ENCODE measurements around the gene UIMC1. TPM values are rescaled to one million over a fixed set of nuclear protein-coding genes. Genes with fewer than 3 reads are reported as not detected.

The UIMC1 gene
- total and polyA plus RNA-seq, 2 donors from 2014 or later, result 16.2 to 37.9 TPM

DNA sequence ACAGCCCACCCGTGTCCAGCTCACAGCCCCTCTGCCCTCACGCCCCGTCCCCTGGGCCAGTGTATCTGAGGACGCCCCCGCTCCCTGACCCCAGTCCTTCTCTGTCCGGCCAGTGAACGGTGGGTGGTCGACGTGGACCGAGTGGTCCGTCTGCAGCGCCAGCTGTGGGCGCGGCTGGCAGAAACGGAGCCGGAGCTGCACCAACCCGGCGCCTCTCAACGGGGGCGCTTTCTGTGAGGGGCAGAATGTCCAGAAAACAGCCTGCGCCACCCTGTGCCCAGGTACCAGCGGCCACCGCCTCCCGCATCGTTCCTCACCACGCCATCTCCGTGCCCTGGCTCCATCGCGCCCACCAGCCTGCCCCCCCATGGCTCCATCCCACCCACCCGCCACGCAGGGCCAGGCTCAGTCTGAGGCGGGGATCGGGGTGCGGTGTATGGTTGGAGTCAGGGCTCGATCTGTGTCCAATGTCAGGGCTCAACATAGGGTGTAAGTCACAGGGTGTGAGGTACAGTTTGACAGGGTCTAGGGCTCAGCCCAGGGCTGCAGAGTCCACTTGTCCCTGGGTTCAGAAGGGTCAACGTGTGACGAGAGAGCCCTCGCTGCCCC lies 137.0 kb downstream of the UIMC1 start:
- Histone ChIP-seq H3K4me1 (ENCODE audit: control insufficient read depth in 2 of 3, insufficient read depth in 2 of 3, low read depth in 1 of 3, low read length in 3 of 3) (no peaks in the 10 kb centered on the region), H3K36me3 (ENCODE audit: control insufficient read depth in 2 of 3, insufficient read depth in 3 of 3, low read length in 3 of 3) (no peaks in the 10 kb centered on the region), H3K4me3 (ENCODE audit: low read length in 3 of 3) (no peak overlapping the region), H3K27me3 (ENCODE audit: control insufficient read depth, insufficient read depth, low read length) (no peaks in the 10 kb centered on the region), H3K27ac (ENCODE audit: low read depth in 2 of 2, low read length in 2 of 2) (no peak overlapping the region), H3K9ac (ENCODE audit: low read length in 3 of 3) (no peak overlapping the region), H3K9me3 (ENCODE audit: control insufficient read depth in 2 of 3, insufficient read depth in 1 of 3, low read length in 3 of 3) (no peaks in the 10 kb centered on the region)
- DNase-seq (no peak), FAIRE-seq (no peak)
- intact Hi-C loops (cut with DNase I), result no loop called here
- TF ChIP-seq, protein P1, sequence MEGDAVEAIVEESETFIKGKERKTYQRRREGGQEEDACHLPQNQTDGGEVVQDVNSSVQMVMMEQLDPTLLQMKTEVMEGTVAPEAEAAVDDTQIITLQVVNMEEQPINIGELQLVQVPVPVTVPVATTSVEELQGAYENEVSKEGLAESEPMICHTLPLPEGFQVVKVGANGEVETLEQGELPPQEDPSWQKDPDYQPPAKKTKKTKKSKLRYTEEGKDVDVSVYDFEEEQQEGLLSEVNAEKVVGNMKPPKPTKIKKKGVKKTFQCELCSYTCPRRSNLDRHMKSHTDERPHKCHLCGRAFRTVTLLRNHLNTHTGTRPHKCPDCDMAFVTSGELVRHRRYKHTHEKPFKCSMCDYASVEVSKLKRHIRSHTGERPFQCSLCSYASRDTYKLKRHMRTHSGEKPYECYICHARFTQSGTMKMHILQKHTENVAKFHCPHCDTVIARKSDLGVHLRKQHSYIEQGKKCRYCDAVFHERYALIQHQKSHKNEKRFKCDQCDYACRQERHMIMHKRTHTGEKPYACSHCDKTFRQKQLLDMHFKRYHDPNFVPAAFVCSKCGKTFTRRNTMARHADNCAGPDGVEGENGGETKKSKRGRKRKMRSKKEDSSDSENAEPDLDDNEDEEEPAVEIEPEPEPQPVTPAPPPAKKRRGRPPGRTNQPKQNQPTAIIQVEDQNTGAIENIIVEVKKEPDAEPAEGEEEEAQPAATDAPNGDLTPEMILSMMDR (IDR thresholded peaks at IDR 0.05; ENCODE audit: borderline replicate concordance, extremely low read depth, insufficient read depth), result no peak

DNA sequence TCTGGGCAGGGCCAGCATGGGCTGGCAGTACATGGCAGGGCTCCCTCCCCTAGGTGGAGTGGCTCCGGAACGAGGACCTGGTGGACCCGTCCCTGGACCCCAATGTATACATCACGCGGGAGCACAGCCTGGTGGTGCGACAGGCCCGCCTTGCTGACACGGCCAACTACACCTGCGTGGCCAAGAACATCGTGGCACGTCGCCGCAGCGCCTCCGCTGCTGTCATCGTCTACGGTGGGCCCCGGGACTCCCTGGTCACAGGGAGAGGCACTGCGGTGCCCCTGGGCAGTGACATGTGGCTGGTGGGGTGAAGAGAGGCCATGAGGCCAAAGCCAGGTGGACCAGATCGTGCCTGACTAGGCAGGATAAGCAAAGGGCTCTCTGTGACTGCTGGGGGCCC lies 137.8 kb downstream of the UIMC1 start:
- DNase-seq (no peak), FAIRE-seq (no peak)
- H3K27ac ChIP-seq (ENCODE audit: low read depth in 2 of 2, low read length in 2 of 2), result no peak overlapping the region
- no peaks in the 10 kb centered on the region for H3K27me3 ChIP-seq (ENCODE audit: control insufficient read depth, insufficient read depth, low read length)
- no peak overlapping the region for H3K9ac ChIP-seq (ENCODE audit: low read length in 3 of 3)
- H3K9me3 ChIP-seq (ENCODE audit: control insufficient read depth in 2 of 3, insufficient read depth in 1 of 3, low read length in 3 of 3), result no peaks in the 10 kb centered on the region
- TF ChIP-seq, protein P1 (IDR thresholded peaks at IDR 0.05; ENCODE audit: borderline replicate concordance, extremely low read depth, insufficient read depth), result no peak
- no peak overlapping the region for H3K4me3 ChIP-seq (ENCODE audit: low read length in 3 of 3)
- no peaks in the 10 kb centered on the region for H3K4me1 ChIP-seq (ENCODE audit: control insufficient read depth in 2 of 3, insufficient read depth in 2 of 3, low read depth in 1 of 3, low read length in 3 of 3)
- intact Hi-C loops (cut with DNase I), result no loop called here
- no peaks in the 10 kb centered on the region for H3K36me3 ChIP-seq (ENCODE audit: control insufficient read depth in 2 of 3, insufficient read depth in 3 of 3, low read length in 3 of 3)

DNA sequence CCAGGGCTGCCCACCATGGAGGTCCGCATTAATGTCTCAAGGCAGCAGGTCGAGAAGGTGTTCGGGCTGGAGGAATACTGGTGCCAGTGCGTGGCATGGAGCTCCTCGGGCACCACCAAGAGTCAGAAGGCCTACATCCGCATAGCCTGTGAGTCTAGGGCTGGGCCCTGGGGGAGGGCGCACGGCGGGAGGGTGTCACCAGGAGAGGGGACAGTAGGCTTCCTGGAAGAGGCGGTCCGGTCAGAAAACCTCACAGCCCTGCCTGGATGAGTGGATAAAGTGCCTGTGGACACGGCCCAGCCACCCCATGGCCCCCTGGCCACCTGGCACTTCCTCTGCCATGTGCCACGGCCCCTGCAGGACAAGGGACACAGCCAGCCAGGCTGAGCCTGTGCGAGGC lies 138.5 kb downstream of the UIMC1 start:
- no peaks in the 10 kb centered on the region for H3K4me1 ChIP-seq (ENCODE audit: control insufficient read depth in 2 of 3, insufficient read depth in 2 of 3, low read depth in 1 of 3, low read length in 3 of 3)
- intact Hi-C loops (cut with DNase I), result no loop called here
- no peaks in the 10 kb centered on the region for H3K36me3 ChIP-seq (ENCODE audit: control insufficient read depth in 2 of 3, insufficient read depth in 3 of 3, low read length in 3 of 3)
- DNase-seq (no peak), FAIRE-seq (no peak)
- no peak overlapping the region for H3K9ac ChIP-seq (ENCODE audit: low read length in 3 of 3)
- TF ChIP-seq, protein P1 (IDR thresholded peaks at IDR 0.05; ENCODE audit: borderline replicate concordance, extremely low read depth, insufficient read depth), result no peak
- H3K27ac ChIP-seq (ENCODE audit: low read depth in 2 of 2, low read length in 2 of 2), result no peak overlapping the region
- no peak overlapping the region for H3K4me3 ChIP-seq (ENCODE audit: low read length in 3 of 3)
- H3K9me3 ChIP-seq (ENCODE audit: control insufficient read depth in 2 of 3, insufficient read depth in 1 of 3, low read length in 3 of 3), result no peaks in the 10 kb centered on the region
- H3K27me3 ChIP-seq (ENCODE audit: control insufficient read depth, insufficient read depth, low read length), result no peaks in the 10 kb centered on the region
